IPS DF 6.9 (cell line): ENCODE results near the gene TRIM67.
"Not testable (repeated sequence)": the region's sequence is repeated elsewhere in the genome, so short reads cannot be mapped to it uniquely, and the experiment has no call there.

Source experiments
- DNase-seq: peaks from one replicate; pipeline ENCODE4 v3.0.0-alpha.2; 2013; ENCODE audit warnings: low read depth, low spot score
- H3K27ac ChIP-seq: one replicate; pipeline ENCODE4 v1.5.1; 2013; ENCODE audit warnings: low read length, control low read depth
- H3K27me3 ChIP-seq: 2 replicates; pipeline ENCODE4 v1.6.1; 2013; ENCODE audit warnings: mild to moderate bottlenecking, low read length; ENCODE audit not compliant: control insufficient read depth, insufficient read depth
- H3K36me3 ChIP-seq: 2 replicates; pipeline ENCODE4 v1.6.1; 2013; ENCODE audit warnings: low read length; ENCODE audit not compliant: control insufficient read depth, insufficient read depth
- H3K4me1 ChIP-seq: 2 replicates; pipeline ENCODE4 v1.6.1; 2013; ENCODE audit warnings: low read length; ENCODE audit not compliant: control insufficient read depth, insufficient read depth
- H3K4me3 ChIP-seq: 2 replicates; pipeline ENCODE4 v1.5.1; 2013; ENCODE audit warnings: mild to moderate bottlenecking, low read length
- H3K9me3 ChIP-seq: 2 replicates; pipeline ENCODE4 v1.6.1; 2013; ENCODE audit warnings: low read length, inconsistent platforms; ENCODE audit not compliant: control insufficient read depth, insufficient read depth
- WGBS: extraction: QIAGEN DNeasy Blood & Tissue Kit; methylation state at CpG from one replicate; pipeline ENCODE4 v1.1.7; 2013; ENCODE audit warnings: mixed read lengths, missing lambda C conversion rate; ENCODE audit not compliant: insufficient read length, insufficient coverage; 5-methylcytosine and 5-hydroxymethylcytosine counted together

TRIM67 gene

GRCh38 chr1:231161667-231162296 is at the start of gene TRIM67:
Gene TRIM67, plus strand, starts transcription at chr1:231162058. Its CDS starts 912 bp downstream, at chr1:231162970.
- Histone ChIP-seq H3K27me3 (peaks cover 47% of the 10 kb centered on the region), H3K27ac (no peak within 1 kb of the TSS), H3K4me1 (no peaks in the 10 kb centered on the region; the same call in 1 of the 2 replicates), H3K4me3 (peak within 1 kb of the TSS; percentile 34; the same call in 1 of the 2 replicates), H3K9me3 (no peaks in the 10 kb centered on the region), H3K36me3 (no peaks in the 10 kb centered on the region)
- DNase-seq: no peak
- no CpG with 5 or more reads among the region's 42 CpGs for WGBS

- no peaks in the 10 kb centered on the region for H3K9me3 ChIP-seq
- no peaks in the 10 kb centered on the region for H3K4me1 ChIP-seq
- no peak overlapping the region for H3K27ac ChIP-seq
- WGBS: no CpG with 5 or more reads among the region's 1 CpG
- H3K4me3 ChIP-seq: no peak overlapping the region
- DNase-seq: no peak
- H3K27me3 ChIP-seq: no peaks in the 10 kb centered on the region
- H3K36me3 ChIP-seq: no peaks in the 10 kb centered on the region
Measured at GRCh38 chr1:231116738-231117137, 45.1 kb upstream of the TRIM67 start.

GRCh38 chr1:231118704-231119453 is 43.0 kb upstream of the TRIM67 start:
- WGBS: no CpG with 5 or more reads among the region's 8 CpGs
- no peak overlapping the region for H3K4me3 ChIP-seq
- no peaks in the 10 kb centered on the region for H3K27me3 ChIP-seq
- no peaks in the 10 kb centered on the region for H3K9me3 ChIP-seq
- no peak for DNase-seq
- H3K27ac ChIP-seq: no peak overlapping the region
- no peaks in the 10 kb centered on the region for H3K4me1 ChIP-seq
- H3K36me3 ChIP-seq: no peaks in the 10 kb centered on the region

- Histone ChIP-seq H3K4me3 (no peak overlapping the region), H3K27me3 (no peaks in the 10 kb centered on the region), H3K27ac (no peak overlapping the region), H3K4me1 (no peaks in the 10 kb centered on the region), H3K36me3 (no peaks in the 10 kb centered on the region), H3K9me3 (no peaks in the 10 kb centered on the region)
- no CpG with 5 or more reads among the region's 1 CpG for WGBS
- DNase-seq: no peak
Measured at GRCh38 chr1:231121533-231121932, 40.3 kb upstream of the TRIM67 start.

- WGBS: no CpG with 5 or more reads among the region's 2 CpGs
- DNase-seq: no peak
- no peaks in the 10 kb centered on the region for H3K9me3 ChIP-seq
- no peaks in the 10 kb centered on the region for H3K4me1 ChIP-seq
- H3K4me3 ChIP-seq: no peak overlapping the region
- H3K27me3 ChIP-seq: no peaks in the 10 kb centered on the region
- H3K27ac ChIP-seq: no peak overlapping the region
- H3K36me3 ChIP-seq: no peaks in the 10 kb centered on the region
Measured at GRCh38 chr1:231122143-231122542, 39.7 kb upstream of the TRIM67 start.

GRCh38 chr1:231124746-231125145 is 37.1 kb upstream of the TRIM67 start:
- WGBS: no CpG with 5 or more reads among the region's 14 CpGs
- H3K4me3 ChIP-seq: no peak overlapping the region
- H3K36me3 ChIP-seq: no peaks in the 10 kb centered on the region
- H3K27ac ChIP-seq: no peak overlapping the region
- no peaks in the 10 kb centered on the region for H3K4me1 ChIP-seq
- no peaks in the 10 kb centered on the region for H3K27me3 ChIP-seq
- no peaks in the 10 kb centered on the region for H3K9me3 ChIP-seq
- no peak for DNase-seq

GRCh38 chr1:231125972-231126580 is 35.8 kb upstream of the TRIM67 start:
- H3K27me3 ChIP-seq: no peaks in the 10 kb centered on the region
- WGBS: no CpG with 5 or more reads among the region's 9 CpGs
- no peaks in the 10 kb centered on the region for H3K9me3 ChIP-seq
- H3K4me1 ChIP-seq: no peaks in the 10 kb centered on the region
- DNase-seq: no peak
- no peak overlapping the region for H3K27ac ChIP-seq
- H3K36me3 ChIP-seq: no peaks in the 10 kb centered on the region
- H3K4me3 ChIP-seq: no peak overlapping the region

- not testable (repeated sequence) for DNase-seq, H3K9me3 ChIP-seq, H3K4me3 ChIP-seq, H3K27ac ChIP-seq, H3K27me3 ChIP-seq, H3K36me3 ChIP-seq, H3K4me1 ChIP-seq
- WGBS: no CpG with 5 or more reads among the region's 6 CpGs
Measured at GRCh38 chr1:231127106-231127505, 34.8 kb upstream of the TRIM67 start.

GRCh38 chr1:231128471-231128870 is 33.4 kb upstream of the TRIM67 start:
- H3K4me3 ChIP-seq, H3K36me3 ChIP-seq, H3K4me1 ChIP-seq, H3K9me3 ChIP-seq, H3K27me3 ChIP-seq, DNase-seq, H3K27ac ChIP-seq: not testable (repeated sequence)
- WGBS: no CpG with 5 or more reads among the region's 27 CpGs

GRCh38 chr1:231130544-231130943 is 31.3 kb upstream of the TRIM67 start:
- Histone ChIP-seq H3K27ac (no peak overlapping the region), H3K27me3 (no peaks in the 10 kb centered on the region), H3K4me3 (no peak overlapping the region), H3K36me3 (no peaks in the 10 kb centered on the region), H3K9me3 (no peaks in the 10 kb centered on the region), H3K4me1 (no peaks in the 10 kb centered on the region)
- WGBS: no CpG with 5 or more reads among the region's 4 CpGs
- DNase-seq: no peak
